HG03469 (cell line): ENCODE results near the gene CACTIN.

ENCODE experiments used
- ATAC-seq: cut with Tn5 transposase; IDR thresholded peaks from one replicate; pipeline ENCODE4 v1.9.1; 2021; ENCODE audit warnings: mild to moderate bottlenecking, moderate library complexity, moderate number of reproducible peaks; ENCODE audit not compliant: unreplicated experiment

Gene CACTIN

DNA sequence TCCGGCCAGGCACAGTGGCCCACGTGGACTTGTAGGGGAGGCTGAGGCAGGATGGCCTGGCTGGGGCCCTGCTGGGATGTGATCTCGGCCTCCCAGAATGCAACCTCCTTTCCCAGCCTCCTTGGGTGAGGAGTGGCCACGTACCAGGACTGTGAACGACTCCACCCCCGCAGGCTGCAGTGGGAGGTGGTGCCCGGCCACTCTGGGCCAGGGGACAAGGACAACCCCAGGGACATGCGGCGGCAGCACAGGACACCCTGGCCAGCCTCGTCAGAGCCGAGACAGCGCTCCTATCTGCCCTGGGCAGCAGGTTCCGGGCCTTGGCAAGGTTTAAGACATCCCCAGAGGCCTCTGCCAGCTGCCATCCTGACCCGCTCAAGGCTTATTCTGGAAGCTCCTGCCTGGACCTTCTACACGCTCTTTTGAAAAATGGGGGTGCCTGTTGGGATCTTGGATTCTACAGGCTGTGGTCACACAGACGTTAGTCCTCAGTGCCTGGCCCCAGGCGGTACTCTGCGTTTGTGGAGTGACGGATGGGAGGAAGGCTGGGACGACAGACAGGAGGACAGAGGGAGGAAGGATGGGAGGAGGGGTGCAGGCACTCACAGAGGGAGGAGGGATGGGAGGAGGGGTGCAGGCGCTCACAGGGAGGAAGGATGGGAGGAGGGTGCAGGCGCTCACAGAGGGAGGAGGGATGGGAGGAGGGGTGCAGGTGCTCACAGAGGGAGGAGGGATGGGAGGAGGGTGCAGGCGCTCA is 19.9 kb upstream of the CACTIN start:
- ATAC-seq: no peak

- ATAC-seq: no peak
These were observed 19.1 kb upstream of the CACTIN start for GRCh38 chr19:3645726-3646125.

DNA sequence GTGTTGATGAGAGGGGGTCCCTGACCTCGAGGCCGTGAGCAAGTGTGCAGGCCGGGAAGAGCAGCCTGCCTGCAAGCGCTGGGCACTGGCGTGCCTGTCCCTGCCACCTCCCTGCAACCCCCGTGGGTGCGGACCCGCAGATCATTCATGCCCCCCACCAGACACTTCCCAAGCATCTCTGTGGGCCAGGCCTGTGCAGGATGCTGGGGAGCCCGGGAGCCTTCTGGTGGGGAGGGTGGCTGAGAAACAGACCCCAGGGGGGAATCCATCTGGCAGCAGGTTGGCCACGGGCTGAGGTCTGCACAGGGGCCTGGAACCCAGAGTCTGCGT is 18.4 kb upstream of the CACTIN start:
- no peak for ATAC-seq

GRCh38 chr19:3644351-3645066 is 17.9 kb upstream of the CACTIN start:
- no peak for ATAC-seq

DNA sequence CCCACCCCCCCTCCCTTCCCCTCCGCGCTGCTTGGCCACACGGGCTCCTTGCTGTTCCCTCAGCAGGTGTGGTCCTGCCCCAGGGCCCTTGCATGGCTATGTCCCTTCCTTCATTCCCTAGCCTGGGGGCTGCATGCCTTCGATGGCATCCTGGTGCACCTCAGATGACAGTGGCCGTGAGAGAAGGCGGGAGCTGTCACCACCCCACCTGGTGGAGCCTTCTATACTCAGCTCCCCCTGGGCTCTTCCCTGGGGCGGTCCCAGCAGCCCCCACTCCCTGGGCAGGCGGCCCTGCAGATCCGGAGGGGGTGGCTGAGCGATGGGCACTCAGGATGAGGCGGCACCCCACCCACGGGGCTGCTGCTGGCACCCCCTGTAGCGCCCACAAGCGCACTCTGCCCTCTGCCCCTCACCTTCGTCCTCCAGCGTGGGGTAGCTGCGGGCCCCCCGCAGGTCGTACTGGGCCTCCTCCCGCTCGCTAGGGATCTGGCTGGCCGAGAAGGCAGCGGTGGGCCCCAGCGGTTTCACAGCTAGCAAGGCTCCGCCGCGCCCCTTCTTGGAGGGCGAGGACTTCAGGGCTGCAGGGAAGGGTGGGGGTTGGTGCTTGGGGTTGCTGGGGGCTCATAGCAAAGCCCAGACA is 17.2 kb upstream of the CACTIN start:
- ATAC-seq: no peak

- no peak for ATAC-seq
These were observed 16.5 kb upstream of the CACTIN start for GRCh38 chr19:3642987-3643673.

- no peak for ATAC-seq
These were observed 15.7 kb upstream of the CACTIN start for GRCh38 chr19:3642296-3642695.

GRCh38 chr19:3641515-3642269 is 15.1 kb upstream of the CACTIN start:
- no peak for ATAC-seq

- no peak for ATAC-seq
These were observed 12.9 kb upstream of the CACTIN start for GRCh38 chr19:3639479-3639878.

DNA sequence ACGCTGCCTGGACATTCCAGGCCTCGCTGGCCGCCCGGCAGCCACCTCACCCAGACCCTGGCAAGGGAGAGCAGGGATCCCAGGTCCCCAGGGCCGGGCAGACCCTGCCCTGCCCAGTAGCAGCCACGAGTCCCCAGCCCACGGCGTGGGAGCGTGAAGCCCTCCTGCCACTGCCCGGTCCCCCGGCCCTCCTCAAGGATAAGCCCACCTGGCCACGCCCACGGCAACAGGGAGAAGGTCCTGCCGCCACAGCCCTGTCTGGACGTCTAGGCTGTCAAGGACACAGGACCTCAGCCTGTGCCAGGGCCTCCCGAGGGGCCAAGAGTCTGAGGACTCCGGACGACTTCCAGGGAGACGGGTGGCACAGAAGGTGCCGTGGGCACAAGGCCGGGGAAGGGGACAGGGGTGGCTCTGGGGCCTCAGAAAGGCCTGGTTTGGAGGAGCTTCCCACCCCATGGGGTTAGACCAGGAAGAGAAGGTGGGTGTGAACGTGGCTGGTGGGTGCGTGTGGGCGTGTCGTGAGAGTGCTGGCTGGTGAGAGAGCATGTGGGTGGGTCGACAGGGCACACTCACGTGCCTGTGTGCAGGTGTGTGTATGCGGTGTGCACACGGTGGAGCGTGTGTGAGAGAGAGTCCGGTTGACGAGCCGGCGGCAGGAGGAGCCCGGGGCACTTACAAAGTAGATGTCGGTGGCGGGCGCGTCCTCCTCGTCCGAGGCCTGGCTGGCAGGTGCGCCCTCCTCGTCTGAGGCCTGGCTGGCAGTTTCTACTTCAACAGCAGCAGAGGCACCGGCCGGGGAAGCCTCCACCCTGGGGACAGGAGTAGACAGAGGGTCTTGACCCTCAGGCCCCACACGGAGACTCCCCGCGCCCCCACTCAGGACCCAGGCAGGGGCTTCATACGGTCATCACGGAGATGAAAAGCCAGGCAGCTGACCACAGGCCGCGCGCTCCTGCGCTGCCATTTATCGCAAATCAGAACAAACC is 11.9 kb upstream of the CACTIN start:
- ATAC-seq: no peak

DNA sequence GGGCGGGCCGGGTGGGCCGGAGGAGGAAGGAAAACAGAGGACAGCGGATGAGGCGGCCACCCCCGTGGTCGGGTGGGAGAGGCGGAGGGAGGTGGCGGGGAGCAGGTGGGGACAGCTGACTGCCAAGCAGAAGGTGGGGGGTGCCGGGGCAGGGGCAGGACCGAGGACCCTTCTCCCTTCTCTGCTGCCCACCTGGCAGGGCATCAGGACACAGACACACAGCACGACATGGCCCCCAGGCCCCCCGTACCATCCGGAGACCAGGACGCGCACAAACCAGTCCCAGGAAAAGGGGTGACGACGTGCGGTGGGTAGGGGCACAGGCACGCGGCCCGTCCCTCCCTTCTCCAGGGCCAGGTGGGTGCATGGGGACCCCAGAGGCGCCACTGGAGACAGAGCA is 11.0 kb upstream of the CACTIN start:
- no peak for ATAC-seq

- no peak for ATAC-seq
These were observed 10.4 kb upstream of the CACTIN start for GRCh38 chr19:3636962-3637361.

DNA sequence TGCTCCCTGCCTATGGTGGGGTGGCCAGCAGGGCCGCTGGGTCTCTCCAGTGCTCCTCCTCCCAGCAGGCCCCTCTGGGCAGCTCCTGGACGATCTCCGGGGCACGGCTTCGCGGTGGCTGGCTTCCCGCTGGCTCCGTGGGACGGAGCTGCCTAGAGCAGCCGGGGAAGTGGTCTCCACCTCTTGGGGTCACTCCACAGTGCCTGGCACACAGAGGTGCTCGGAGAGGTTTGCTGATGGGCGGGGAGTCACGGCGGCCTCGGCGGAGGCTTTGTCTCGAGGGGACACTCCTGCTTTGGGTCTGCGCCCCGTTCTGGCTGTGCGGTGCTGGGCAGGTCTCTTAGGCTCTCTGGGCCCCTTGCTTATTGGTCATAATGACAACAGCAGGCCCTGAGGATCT is 9.9 kb upstream of the CACTIN start:
- ATAC-seq: no peak

DNA sequence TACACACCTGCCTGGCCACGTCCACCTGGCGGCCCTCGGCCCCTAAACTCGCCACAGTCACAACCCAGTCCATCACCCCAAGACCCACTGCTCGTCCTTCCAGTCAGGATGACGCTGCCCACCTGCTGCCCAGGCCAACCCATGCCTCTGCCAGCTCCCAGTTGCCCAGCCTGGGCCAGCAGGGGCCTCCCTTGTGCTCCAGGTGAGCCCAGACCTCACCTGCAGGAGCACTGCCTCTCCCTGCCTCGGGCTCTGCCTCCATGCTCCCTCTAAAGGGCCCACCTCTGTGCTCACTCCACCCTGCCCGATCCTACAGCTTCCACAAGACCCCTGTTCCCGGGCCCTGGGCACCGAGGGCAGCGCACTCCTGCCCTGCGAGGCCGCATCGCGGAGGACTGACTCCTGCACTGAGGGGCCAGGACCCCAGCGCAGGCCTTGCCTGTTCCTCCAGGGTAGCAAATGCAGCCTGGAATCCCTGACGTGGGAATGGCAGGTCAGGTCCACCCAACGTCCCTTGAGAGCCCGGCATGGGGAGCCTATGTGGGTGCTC is 8.0 kb upstream of the CACTIN start:
- no peak for ATAC-seq

DNA sequence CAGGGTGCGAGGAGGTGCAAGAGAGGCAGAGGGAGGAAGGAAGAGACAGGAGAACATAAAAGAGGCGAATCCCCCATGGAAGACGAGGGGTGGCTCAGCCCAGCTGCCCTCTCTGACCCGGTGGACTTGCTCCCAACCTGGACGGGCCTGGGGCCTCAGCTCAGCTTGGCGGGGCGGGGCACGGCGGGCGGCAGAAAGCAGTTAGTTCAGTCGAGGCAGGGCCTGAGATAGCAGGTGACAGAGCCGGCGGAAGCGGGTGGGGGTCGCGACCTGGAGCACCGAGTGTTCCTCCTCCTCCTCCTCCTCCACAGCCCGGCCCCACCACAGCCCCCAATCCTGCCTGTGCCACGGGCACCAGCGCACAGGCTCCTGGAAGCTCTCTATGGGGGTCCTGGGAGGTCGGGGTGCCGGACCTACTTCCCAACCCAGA is 7.0 kb upstream of the CACTIN start:
- ATAC-seq: no peak

DNA sequence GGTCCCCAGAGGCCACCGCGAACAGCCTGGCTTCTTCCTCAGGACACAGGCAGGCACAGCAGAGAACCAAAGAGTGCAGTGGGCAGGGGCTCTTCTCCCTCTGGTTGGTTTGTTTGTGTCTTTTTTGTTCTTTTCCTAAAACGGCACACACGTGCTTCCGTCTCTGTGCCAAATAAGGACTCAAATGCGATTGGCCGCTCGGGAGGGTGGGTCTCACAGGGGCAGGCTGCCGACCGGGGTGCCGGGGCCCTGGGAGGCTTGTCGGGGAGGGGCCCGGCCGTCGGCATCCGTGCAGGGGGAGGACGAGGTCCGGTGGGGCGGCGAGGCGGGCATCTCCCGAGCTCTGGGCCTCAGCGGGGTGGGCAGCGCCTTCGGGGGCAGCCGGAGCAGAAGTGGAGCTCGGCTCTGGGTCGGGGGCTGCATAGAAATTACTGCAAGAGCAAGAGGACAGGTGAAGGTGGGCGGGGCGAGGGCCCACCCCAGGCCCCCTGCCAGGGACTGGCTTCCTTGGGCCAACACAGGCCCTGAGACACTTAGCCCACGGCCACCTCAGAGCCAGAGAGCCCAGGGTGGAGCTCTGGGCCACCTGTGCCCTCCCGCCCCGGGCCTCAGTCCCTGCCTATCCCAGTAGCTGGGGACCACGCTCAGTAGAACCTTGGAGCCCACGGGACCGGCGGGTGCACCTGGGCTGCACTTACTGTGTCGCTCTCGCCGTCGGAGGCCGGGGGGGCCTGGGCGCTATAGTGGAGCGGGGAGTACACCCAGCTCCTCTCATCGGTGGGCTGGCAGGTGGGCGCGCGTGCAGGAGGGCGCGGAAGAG is 6.4 kb upstream of the CACTIN start:
- no peak for ATAC-seq

GRCh38 chr19:3632098-3632497 is 5.5 kb upstream of the CACTIN start:
- ATAC-seq: no peak

- ATAC-seq: no peak
These were observed 4.7 kb upstream of the CACTIN start for GRCh38 chr19:3631053-3631861.
